ENCODE measurements around the gene GATB.

The GATB gene

GRCh38 chr4:151799417-151800012 is 38.7 kb upstream of the GATB start:
- POLR2A ChIA-PET, result no interaction called here
- CTCF ChIA-PET, result interaction anchor here (1.2 kb wide), 1 partner anchor 23 kb away, joined by 7 read pairs; no protein-coding TSS in a partner anchor
- Histone ChIP-seq H3K9me3 (ENCODE audit: control insufficient read depth, insufficient read depth, low read depth, low read length) (no peaks in the 10 kb centered on the region), H3K36me3 (ENCODE audit: control insufficient read depth in 2 of 2, insufficient read depth in 1 of 2, low read length in 2 of 2) (no peaks in the 10 kb centered on the region), H3K27ac (ENCODE audit: extremely low read depth, low read depth, low read length) (no peak overlapping the region), H3K4me1 (ENCODE audit: control insufficient read depth, insufficient read depth, low read length) (no peaks in the 10 kb centered on the region), H3K4me3 (ENCODE audit: low read depth, low read length) (no peak overlapping the region)
- TF ChIP-seq ZNF792 (tag by site-specific recombination; IDR thresholded peaks at IDR 0.05), result no peak
- no peak for TF ChIP-seq OVOL3 (tag by site-specific recombination; IDR thresholded peaks at IDR 0.05)
- TF ChIP-seq PATZ1 (tag by site-specific recombination; IDR thresholded peaks at IDR 0.05), result no peak
- TF ChIP-seq ZNF624 (tag by site-specific recombination; IDR thresholded peaks at IDR 0.05), result no peak
- no peak for TF ChIP-seq MYNN (tag by site-specific recombination; IDR thresholded peaks at IDR 0.05; ENCODE audit: borderline replicate concordance)
- TF ChIP-seq INSM2 (tag by site-specific recombination; IDR thresholded peaks at IDR 0.05), result no peak
- TF ChIP-seq ZNF362 (tag by site-specific recombination; IDR thresholded peaks at IDR 0.05), result no peak

- CTCF ChIA-PET, result interaction anchor here (0.7 to 1.2 kb wide), 2 partner anchors 13 to 22 kb away, joined by 3 to 7 read pairs; no protein-coding TSS in a partner anchor
- TF ChIP-seq ZNF704 (tag by site-specific recombination; IDR thresholded peaks at IDR 0.05) (no peak), ZSCAN4 (tag by site-specific recombination; IDR thresholded peaks at IDR 0.05) (no peak), GLIS1 (tag by site-specific recombination; IDR thresholded peaks at IDR 0.05) (no peak), ZFP3 (tag by site-specific recombination; IDR thresholded peaks at IDR 0.05; ENCODE audit: low read depth) (no peak), ZNF16 (tag by site-specific recombination; IDR thresholded peaks at IDR 0.05; ENCODE audit: low read depth) (no peak), PBX3 (CRISPR knock-in tag; IDR thresholded peaks at IDR 0.05) (no peak), ZSCAN5A (tag by site-specific recombination; IDR thresholded peaks at IDR 0.05) (no peak), ZNF248 (tag by site-specific recombination; IDR thresholded peaks at IDR 0.05) (no peak), ZNF140 (tag by site-specific recombination; IDR thresholded peaks at IDR 0.05) (no peak), ZBTB48 (tag by site-specific recombination; IDR thresholded peaks at IDR 0.05) (no peak)
- H3K36me3 ChIP-seq (ENCODE audit: control insufficient read depth in 2 of 2, insufficient read depth in 1 of 2, low read length in 2 of 2), result no peaks in the 10 kb centered on the region
- H3K4me3 ChIP-seq (ENCODE audit: low read depth, low read length), result no peak overlapping the region
- no peak overlapping the region for H3K27ac ChIP-seq (ENCODE audit: extremely low read depth, low read depth, low read length)
- no peaks in the 10 kb centered on the region for H3K9me3 ChIP-seq (ENCODE audit: control insufficient read depth, insufficient read depth, low read depth, low read length)
- no peaks in the 10 kb centered on the region for H3K4me1 ChIP-seq (ENCODE audit: control insufficient read depth, insufficient read depth, low read length)
- POLR2A ChIA-PET, result no interaction called here
Measured at GRCh38 chr4:151798678-151799416, 38.0 kb upstream of the GATB start.

Measured in HEK293 (cell line).